A673 (cell line): Measurements from ENCODE around the gene BCL3.

Source experiments
- EZH2 ChIP-seq: fragments of 200-600 bp; sonication (generic); IDR thresholded peaks from 2 replicates; pipeline ENCODE4 v1.6.1; 2017; ENCODE audit warnings: borderline replicate concordance, low read depth, mild to moderate bottlenecking, mixed read lengths, antibody characterized with exemption, low read length; ENCODE audit not compliant: poor library complexity, severe bottlenecking
- TF ChIP-seq, protein P1 (sequence below): fragments of 300-800, 200-600 bp; sonication (generic); conservative IDR thresholded peaks from 2 replicates; pipeline ENCODE4 v1.5.1; 2017; ENCODE audit warnings: low read depth, mild to moderate bottlenecking, antibody characterized with exemption, low read length, moderate library complexity, mixed read lengths

DNA sequence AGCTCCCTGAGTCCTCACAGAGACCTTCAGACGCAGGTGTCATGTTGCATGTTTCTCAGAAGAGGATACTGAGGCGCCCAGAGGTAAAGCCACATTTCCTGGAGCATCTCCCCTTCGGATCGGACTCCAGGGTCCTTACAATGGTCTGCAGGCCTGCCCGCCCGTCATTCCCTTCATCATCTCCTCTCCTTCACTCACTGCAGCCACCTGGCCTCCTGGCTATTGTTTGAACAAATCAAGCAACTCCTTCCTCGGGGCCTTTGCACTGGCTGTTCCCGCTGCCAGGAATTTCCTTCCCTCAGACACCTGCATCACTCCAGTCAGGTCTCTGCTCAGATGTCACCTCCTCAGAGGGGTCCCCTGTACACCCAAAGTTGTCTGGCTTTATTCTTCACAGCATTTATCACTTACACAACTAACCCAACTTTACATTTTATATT lies 29.2 kb upstream of the BCL3 start:
- TF ChIP-seq, protein P1, sequence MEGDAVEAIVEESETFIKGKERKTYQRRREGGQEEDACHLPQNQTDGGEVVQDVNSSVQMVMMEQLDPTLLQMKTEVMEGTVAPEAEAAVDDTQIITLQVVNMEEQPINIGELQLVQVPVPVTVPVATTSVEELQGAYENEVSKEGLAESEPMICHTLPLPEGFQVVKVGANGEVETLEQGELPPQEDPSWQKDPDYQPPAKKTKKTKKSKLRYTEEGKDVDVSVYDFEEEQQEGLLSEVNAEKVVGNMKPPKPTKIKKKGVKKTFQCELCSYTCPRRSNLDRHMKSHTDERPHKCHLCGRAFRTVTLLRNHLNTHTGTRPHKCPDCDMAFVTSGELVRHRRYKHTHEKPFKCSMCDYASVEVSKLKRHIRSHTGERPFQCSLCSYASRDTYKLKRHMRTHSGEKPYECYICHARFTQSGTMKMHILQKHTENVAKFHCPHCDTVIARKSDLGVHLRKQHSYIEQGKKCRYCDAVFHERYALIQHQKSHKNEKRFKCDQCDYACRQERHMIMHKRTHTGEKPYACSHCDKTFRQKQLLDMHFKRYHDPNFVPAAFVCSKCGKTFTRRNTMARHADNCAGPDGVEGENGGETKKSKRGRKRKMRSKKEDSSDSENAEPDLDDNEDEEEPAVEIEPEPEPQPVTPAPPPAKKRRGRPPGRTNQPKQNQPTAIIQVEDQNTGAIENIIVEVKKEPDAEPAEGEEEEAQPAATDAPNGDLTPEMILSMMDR = no peak
- no peak for TF ChIP-seq EZH2
